IMR-90 (cell line): Measurements from ENCODE around the gene LPCAT2. TPM values are rescaled to one million over a fixed set of nuclear protein-coding genes. Genes with fewer than 3 reads are reported as not detected.

ENCODE experiments used
- ATAC-seq: fragments of 200-7000 bp; cut with Tn5 transposase; 2 replicates; pipeline ENCODE4 v1.9.1; 2020; ENCODE audit warnings: low read depth, mild to moderate bottlenecking, moderate library complexity
- BruUV-seq: library from RNA; stranded (reverse); fragments of 400-500 nt; replicated peaks from 2 replicates; lab custom pipeline; 2021; lab: Mats Ljungman, UMichigan
- CTCF ChIA-PET: fragments of 300-600 bp; formaldehyde crosslinking; extraction: SDS; loops from one replicate; lab custom pipeline; 2021; ENCODE audit warnings: antibody characterized with exemption; lab: Yijun Ruan, JAX
- POLR2A ChIA-PET: fragments of 300-600 bp; sonication (Branson Sonifier 250); formaldehyde crosslinking; loops from one replicate; lab custom pipeline; 2022; ENCODE audit warnings: antibody characterized with exemption; ENCODE audit not compliant: unreplicated experiment; lab: Charles Lee
- DNase-seq: peaks from one replicate; pipeline ENCODE4 v3.0.0; 2013
- H2AFZ ChIP-seq: replicated peaks from 2 replicates; pipeline ENCODE3; 2013; ENCODE audit warnings: low read length, mild to moderate bottlenecking; ENCODE audit not compliant: poor library complexity
- H2AK5ac ChIP-seq: 2 replicates; pipeline ENCODE4 v1.6.1; 2013; ENCODE audit warnings: low read depth, low read length, inconsistent platforms
- H2AK9ac ChIP-seq: replicated peaks from 2 replicates; pipeline ENCODE3; 2013; ENCODE audit warnings: mild to moderate bottlenecking, low read depth, low read length, moderate library complexity; ENCODE audit not compliant: poor library complexity
- H2BK120ac ChIP-seq: 2 replicates; pipeline ENCODE4 v1.6.1; 2013; ENCODE audit warnings: low read depth, low read length, inconsistent platforms
- H2BK15ac ChIP-seq: 3 replicates; pipeline ENCODE4 v1.6.1; 2013; ENCODE audit warnings: low read depth, low read length, inconsistent platforms
- H2BK20ac ChIP-seq: 2 replicates; pipeline ENCODE4 v1.6.1; 2013; ENCODE audit warnings: low read depth, mild to moderate bottlenecking, inconsistent platforms, low read length, moderate library complexity
- H2BK5ac ChIP-seq: 2 replicates; pipeline ENCODE4 v1.6.1; 2013; ENCODE audit warnings: mild to moderate bottlenecking, low read depth, low read length, inconsistent platforms; ENCODE audit not compliant: poor library complexity, severe bottlenecking
- H3K14ac ChIP-seq: replicated peaks from 2 replicates; pipeline ENCODE4 v1.6.1; 2013; ENCODE audit warnings: low read depth, low read length, inconsistent platforms
- H3K18ac ChIP-seq: 2 replicates; pipeline ENCODE4 v1.6.1; 2013; ENCODE audit warnings: low read depth, low read length, control low read depth
- H3K23ac ChIP-seq: 2 replicates; pipeline ENCODE4 v1.6.1; 2013; ENCODE audit warnings: low read depth, low read length, inconsistent platforms
- H3K27ac ChIP-seq: 2 replicates; pipeline ENCODE4 v1.5.1; 2013; ENCODE audit warnings: mild to moderate bottlenecking, control low read depth, low read length; ENCODE audit not compliant: insufficient read depth
- H3K27me3 ChIP-seq: 2 replicates; pipeline ENCODE4 v1.6.1; 2013; ENCODE audit warnings: low read length; ENCODE audit not compliant: control insufficient read depth, insufficient read depth
- H3K36me3 ChIP-seq: 2 replicates; pipeline ENCODE4 v1.6.1; 2013; ENCODE audit warnings: low read length, mixed read lengths; ENCODE audit not compliant: control insufficient read depth, insufficient read depth
- H3K4ac ChIP-seq: 2 replicates; pipeline ENCODE4 v1.6.1; 2013; ENCODE audit warnings: low read depth, low read length, inconsistent platforms
- H3K4me1 ChIP-seq: 2 replicates; pipeline ENCODE4 v1.6.1; 2013; ENCODE audit warnings: low read length, mixed read lengths; ENCODE audit not compliant: control insufficient read depth, insufficient read depth
- H3K4me2 ChIP-seq: 2 replicates; pipeline ENCODE4 v1.6.1; 2013; ENCODE audit warnings: low read depth, mild to moderate bottlenecking, control low read depth, low read length, moderate library complexity
- H3K4me3 ChIP-seq: 2 replicates; pipeline ENCODE4 v1.5.1; 2013; ENCODE audit warnings: low read depth, mild to moderate bottlenecking, control low read depth, low read length, moderate library complexity; ENCODE audit not compliant: insufficient read depth
- H3K56ac ChIP-seq: 2 replicates; pipeline ENCODE4 v1.6.1; 2013; ENCODE audit warnings: low read length, inconsistent platforms; ENCODE audit not compliant: insufficient read depth; ENCODE audit errors: extremely low read depth
- H3K79me1 ChIP-seq, 2 experiments: 2 replicates each; pipeline ENCODE4 v1.6.1; 2013; ENCODE audit warnings: low read length in 2 of 2, inconsistent platforms in 1 of 2, low read depth in 1 of 2
- H3K9ac ChIP-seq: 2 replicates; pipeline ENCODE4 v1.6.1; 2013; ENCODE audit warnings: low read depth, low read length, control low read depth
- H3K9me1 ChIP-seq: 2 replicates; pipeline ENCODE4 v1.6.1; 2013; ENCODE audit warnings: low read length, inconsistent platforms; ENCODE audit not compliant: insufficient read depth
- H3K9me3 ChIP-seq: 2 replicates; pipeline ENCODE4 v1.6.1; 2013; ENCODE audit warnings: low read length; ENCODE audit not compliant: control insufficient read depth, insufficient read depth
- H4K20me1 ChIP-seq: 2 replicates; pipeline ENCODE4 v1.6.1; 2013; ENCODE audit warnings: low read length, inconsistent platforms; ENCODE audit not compliant: insufficient read depth
- H4K5ac ChIP-seq: 2 replicates; pipeline ENCODE4 v1.6.1; 2013; ENCODE audit warnings: mild to moderate bottlenecking, low read depth, low read length, control low read depth
- H4K8ac ChIP-seq, 2 experiments: 2 replicates each; pipeline ENCODE4 v1.6.1; 2013; ENCODE audit warnings: low read depth in 2 of 2, low read length in 2 of 2, control low read depth in 1 of 2, inconsistent platforms in 1 of 2
- H4K91ac ChIP-seq: 2 replicates; pipeline ENCODE4 v1.6.1; 2013; ENCODE audit warnings: low read depth, low read length, inconsistent platforms; ENCODE audit not compliant: insufficient read depth
- BHLHE40 ChIP-seq: fragments of 150-350 bp; IDR thresholded peaks from 2 replicates; pipeline ENCODE4 v1.6.1; 2016; ENCODE audit warnings: mild to moderate bottlenecking, low read depth, low read length
- CEBPB ChIP-seq: IDR thresholded peaks from 2 replicates; pipeline ENCODE4 v1.6.1; 2012; ENCODE audit warnings: low read depth, low read length, improper control_type of control experiment
- CHD1 ChIP-seq: IDR thresholded peaks from 2 replicates; pipeline ENCODE4 v1.6.1; 2012; ENCODE audit warnings: low read depth, low read length, improper control_type of control experiment
- FOS ChIP-seq: fragments of 150-350 bp; IDR thresholded peaks from 2 replicates; pipeline ENCODE4 v1.6.1; 2016; ENCODE audit warnings: low read depth, low read length
- MAFK ChIP-seq: IDR thresholded peaks from 2 replicates; pipeline ENCODE4 v1.6.1; 2012; ENCODE audit warnings: low read depth, low read length, improper control_type of control experiment
- MAZ ChIP-seq: IDR thresholded peaks from 2 replicates; pipeline ENCODE4 v1.6.1; 2012; ENCODE audit warnings: low read depth, mild to moderate bottlenecking, low read length, improper control_type of control experiment, moderate library complexity, borderline replicate concordance
- MXI1 ChIP-seq: IDR thresholded peaks from 2 replicates; pipeline ENCODE4 v1.6.1; 2012; ENCODE audit warnings: low read depth, mild to moderate bottlenecking, low read length, moderate library complexity, borderline replicate concordance
- NFE2L2 ChIP-seq: fragments of 150-350 bp; IDR thresholded peaks from 2 replicates; pipeline ENCODE4 v1.6.1; 2016; ENCODE audit warnings: low read depth, mild to moderate bottlenecking, low read length
- POLR2A ChIP-seq: IDR thresholded peaks from 2 replicates; pipeline ENCODE4 v1.6.1; 2012; ENCODE audit warnings: mild to moderate bottlenecking, low read depth, low read length
- RAD21 ChIP-seq: IDR thresholded peaks from 2 replicates; pipeline ENCODE4 v1.6.1; 2012; ENCODE audit warnings: low read length, improper control_type of control experiment
- RCOR1 ChIP-seq: IDR thresholded peaks from 2 replicates; pipeline ENCODE4 v1.6.1; 2012; ENCODE audit warnings: mild to moderate bottlenecking, low read length, improper control_type of control experiment; ENCODE audit not compliant: insufficient replicate concordance
- RFX5 ChIP-seq: IDR thresholded peaks from 2 replicates; pipeline ENCODE4 v1.8.0; 2012; ENCODE audit warnings: low read depth, mild to moderate bottlenecking, low read length, moderate library complexity
- SMC3 ChIP-seq: fragments of 150-350 bp; IDR thresholded peaks from 2 replicates; pipeline ENCODE4 v1.6.1; 2016; ENCODE audit warnings: low read depth, mild to moderate bottlenecking, antibody characterized with exemption, low read length, moderate library complexity
- WGBS, 2 experiments: methylation state at CpG; one replicate each; pipeline versions ENCODE4 v1.1.5 to v1.1.7; 2013; ENCODE audit warnings: missing lambda C conversion rate in 2 of 2; ENCODE audit not compliant: insufficient read length in 1 of 2; ENCODE audit errors: extremely low coverage in 2 of 2; 5-methylcytosine and 5-hydroxymethylcytosine counted together
- dilution Hi-C: fragments of 300-500 bp; cut with HindIII; formaldehyde crosslinking; loops from one replicate; pipeline ENCODE4 v1.14.3; 2018; ENCODE audit warnings: low sequenced_read_pairs; ENCODE audit not compliant: unreplicated experiment
- in situ Hi-C: fragments of 300-500 bp; cut with MboI; formaldehyde crosslinking; loops from 3 replicates; pipeline ENCODE4 v1.14.3; 2019; ENCODE audit warnings: low sequenced_read_pairs, inconsistent platforms, mixed read lengths
- intact Hi-C: fragments of 100-400 bp; cut with micrococcal nuclease; formaldehyde crosslinking; loops from 2 replicates; pipeline ENCODE4 v1.10.0; 2022
- polyA plus RNA-seq, 3 experiments: library from polyadenylated mRNA; depleted of rRNA; stranded (reverse); fragments of >200 nt; gene quantifications; 2 replicates each; pipeline ENCODE4 v1.2.3, GENCODE V29; 2012; ENCODE audit warnings: low replicate concordance in 1 of 3
- total RNA-seq: library from RNA; depleted of rRNA; stranded (reverse); fragments of >200 nt; gene quantifications from 2 replicates; pipeline ENCODE4 v1.2.3, GENCODE V29; 2012
- TF ChIP-seq, protein P1 (sequence below): conservative IDR thresholded peaks from 2 replicates; pipeline ENCODE4 v1.5.1; 2012; ENCODE audit warnings: mild to moderate bottlenecking, low read depth, low read length, improper control_type of control experiment
- TF ChIP-seq, protein P2 (sequence below): fragments of 150-350 bp; IDR thresholded peaks from 2 replicates; pipeline ENCODE4 v1.6.1; 2017; ENCODE audit warnings: mild to moderate bottlenecking, antibody characterized with exemption, low read length, low read depth
- TF ChIP-seq, protein P3 (sequence below): fragments of 150-350 bp; IDR thresholded peaks from 2 replicates; pipeline ENCODE4 v1.6.1; 2016; ENCODE audit warnings: low read depth, mild to moderate bottlenecking, low read length, moderate library complexity, borderline replicate concordance

The LPCAT2 gene
- total and polyA plus RNA-seq, 2 of the 4 experiments (the other 2 are of a cell fraction), result 8.6 to 8.7 TPM

DNA sequence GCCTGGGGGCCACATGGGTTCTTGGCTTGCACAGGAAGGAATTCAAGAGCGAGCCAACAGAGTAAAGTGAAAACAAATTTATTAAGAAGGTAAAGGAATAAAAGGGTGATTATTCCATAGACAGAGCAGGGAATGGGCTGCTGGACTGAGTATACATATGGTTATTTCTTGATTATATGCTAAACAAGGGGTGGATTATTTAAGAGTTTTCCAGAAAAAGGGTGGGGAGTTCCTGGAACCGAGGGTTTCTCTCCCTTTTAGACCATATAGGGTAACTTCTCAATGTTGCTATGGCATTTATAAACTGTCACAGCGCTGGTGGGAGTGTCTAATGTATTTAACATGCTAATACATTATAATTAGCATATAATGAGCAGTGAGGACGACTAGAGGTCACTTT lies 27.8 kb upstream of the LPCAT2 start:
- peak overlapping the region; percentile 75 for H3K4ac ChIP-seq
- H3K4me2 ChIP-seq, result peak overlapping the region; percentile 93
- no TSS peak for BruUV-seq
- H2AK9ac ChIP-seq, result peak overlapping the region; percentile 73
- H3K9ac ChIP-seq, result peak overlapping the region; percentile 66; the same call in 1 of the 2 replicates
- peak overlapping the region; percentile 81 for H3K27ac ChIP-seq
- peak overlapping the region; percentile 45; the same call in 1 of the 2 replicates for H4K5ac ChIP-seq
- H3K14ac ChIP-seq, result peak overlapping the region; percentile 83; the same call in 1 of the 2 replicates
- H2BK20ac ChIP-seq, result peak overlapping the region; percentile 13
- TF ChIP-seq RAD21 (no peak), POLR2A (no peak), SMC3 (no peak), FOS (no peak), MXI1 (no peak), NFE2L2 (no peak), RCOR1 (no peak), CHD1 (no peak), MAZ (no peak), MAFK (no peak), BHLHE40 (no peak), RFX5 (no peak), CEBPB (no peak)
- TF ChIP-seq, protein P1, sequence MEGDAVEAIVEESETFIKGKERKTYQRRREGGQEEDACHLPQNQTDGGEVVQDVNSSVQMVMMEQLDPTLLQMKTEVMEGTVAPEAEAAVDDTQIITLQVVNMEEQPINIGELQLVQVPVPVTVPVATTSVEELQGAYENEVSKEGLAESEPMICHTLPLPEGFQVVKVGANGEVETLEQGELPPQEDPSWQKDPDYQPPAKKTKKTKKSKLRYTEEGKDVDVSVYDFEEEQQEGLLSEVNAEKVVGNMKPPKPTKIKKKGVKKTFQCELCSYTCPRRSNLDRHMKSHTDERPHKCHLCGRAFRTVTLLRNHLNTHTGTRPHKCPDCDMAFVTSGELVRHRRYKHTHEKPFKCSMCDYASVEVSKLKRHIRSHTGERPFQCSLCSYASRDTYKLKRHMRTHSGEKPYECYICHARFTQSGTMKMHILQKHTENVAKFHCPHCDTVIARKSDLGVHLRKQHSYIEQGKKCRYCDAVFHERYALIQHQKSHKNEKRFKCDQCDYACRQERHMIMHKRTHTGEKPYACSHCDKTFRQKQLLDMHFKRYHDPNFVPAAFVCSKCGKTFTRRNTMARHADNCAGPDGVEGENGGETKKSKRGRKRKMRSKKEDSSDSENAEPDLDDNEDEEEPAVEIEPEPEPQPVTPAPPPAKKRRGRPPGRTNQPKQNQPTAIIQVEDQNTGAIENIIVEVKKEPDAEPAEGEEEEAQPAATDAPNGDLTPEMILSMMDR, result no peak
- TF ChIP-seq, protein P2, sequence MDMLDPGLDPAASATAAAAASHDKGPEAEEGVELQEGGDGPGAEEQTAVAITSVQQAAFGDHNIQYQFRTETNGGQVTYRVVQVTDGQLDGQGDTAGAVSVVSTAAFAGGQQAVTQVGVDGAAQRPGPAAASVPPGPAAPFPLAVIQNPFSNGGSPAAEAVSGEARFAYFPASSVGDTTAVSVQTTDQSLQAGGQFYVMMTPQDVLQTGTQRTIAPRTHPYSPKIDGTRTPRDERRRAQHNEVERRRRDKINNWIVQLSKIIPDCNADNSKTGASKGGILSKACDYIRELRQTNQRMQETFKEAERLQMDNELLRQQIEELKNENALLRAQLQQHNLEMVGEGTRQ, result no peak
- TF ChIP-seq, protein P3, sequence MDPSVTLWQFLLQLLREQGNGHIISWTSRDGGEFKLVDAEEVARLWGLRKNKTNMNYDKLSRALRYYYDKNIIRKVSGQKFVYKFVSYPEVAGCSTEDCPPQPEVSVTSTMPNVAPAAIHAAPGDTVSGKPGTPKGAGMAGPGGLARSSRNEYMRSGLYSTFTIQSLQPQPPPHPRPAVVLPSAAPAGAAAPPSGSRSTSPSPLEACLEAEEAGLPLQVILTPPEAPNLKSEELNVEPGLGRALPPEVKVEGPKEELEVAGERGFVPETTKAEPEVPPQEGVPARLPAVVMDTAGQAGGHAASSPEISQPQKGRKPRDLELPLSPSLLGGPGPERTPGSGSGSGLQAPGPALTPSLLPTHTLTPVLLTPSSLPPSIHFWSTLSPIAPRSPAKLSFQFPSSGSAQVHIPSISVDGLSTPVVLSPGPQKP, result no peak
- dilution Hi-C loops (no loop called here), intact Hi-C loops (loop anchor here (2.0 kb wide), 1 partner anchor 14 kb away; no protein-coding TSS in a partner anchor), in situ Hi-C loops (loop anchor here (25.0 kb wide), 1 partner anchor 881 kb away; no protein-coding TSS in a partner anchor)
- peaks cover 32% of the 10 kb centered on the region for H3K9me1 ChIP-seq
- H2BK5ac ChIP-seq, result peak overlapping the region; percentile 41
- H3K23ac ChIP-seq, result peak overlapping the region; percentile 3; the same call in 1 of the 2 replicates
- H3K79me1 ChIP-seq, result peaks cover 34 to 60% of the 10 kb centered on the region in 2 experiments
- H3K4me1 ChIP-seq, result peaks cover 10% of the 10 kb centered on the region
- peaks cover 23% of the 10 kb centered on the region; the same call in 1 of the 2 replicates for H4K20me1 ChIP-seq
- H2BK120ac ChIP-seq, result peak overlapping the region; percentile 48
- H2BK15ac ChIP-seq, result no peak overlapping the region
- no peak for DNase-seq
- peak overlapping the region in 1 of 2 experiments; percentile 35; a peak in 1 of 4 replicates for H4K8ac ChIP-seq
- H2AFZ ChIP-seq, result no peak overlapping the region
- peak overlapping the region; percentile 85 for H3K4me3 ChIP-seq
- no peaks in the 10 kb centered on the region for H3K27me3 ChIP-seq
- H4K91ac ChIP-seq, result peak overlapping the region; percentile 64
- peak overlapping the region; percentile 62 for H2AK5ac ChIP-seq
- WGBS, 2 experiments, result no CpG with 5 or more reads among the region's 4 CpGs
- H3K56ac ChIP-seq, result no peak overlapping the region
- peak overlapping the region; percentile 75 for H3K18ac ChIP-seq
- H3K9me3 ChIP-seq, result no peaks in the 10 kb centered on the region
- no peak for ATAC-seq
- ChIA-PET POLR2A (interaction anchor here (1.2 kb wide), 1 partner anchor 19 kb away, joined by 4 read pairs; no protein-coding TSS in a partner anchor), CTCF (no interaction called here)
- peaks cover 34% of the 10 kb centered on the region for H3K36me3 ChIP-seq
